ENCODE measurements around the gene DDIT4. TPM values are rescaled to one million over a fixed set of nuclear protein-coding genes. Genes with fewer than 3 reads are reported as not detected.

The DDIT4 gene
- total and polyA plus RNA-seq, 9 of the 15 experiments (the other 6 are each of a cell fraction or from before 2014, with no cell fraction given) = 8.2 to 675 (median 159) TPM

- TF ChIP-seq TSHZ1 (CRISPR knock-in tag; IDR thresholded peaks at IDR 0.05) (0 out of 2 replicates have a peak, but pooled peaks have one; percentile 45), ZNF395 (CRISPR knock-in tag; IDR thresholded peaks at IDR 0.05) (no peak), BDP1 (IDR thresholded peaks at IDR 0.05; ENCODE audit: insufficient read depth, insufficient read length) (no peak), HNRNPLL (IDR thresholded peaks at IDR 0.05; ENCODE audit: low read depth, low read length, poor library complexity, severe bottlenecking) (no peak), NUFIP1 (IDR thresholded peaks at IDR 0.05; ENCODE audit: partially characterized antibody) (no peak), NCOA4 (IDR thresholded peaks at IDR 0.05; ENCODE audit: partially characterized antibody) (no peak), YY1 (IDR thresholded peaks at IDR 0.05; ENCODE audit: borderline replicate concordance in 1 of 3, control insufficient read depth in 1 of 3, extremely low read depth in 1 of 3, insufficient read depth in 3 of 3, insufficient read length in 1 of 3, insufficient replicate concordance in 2 of 3, low read depth in 1 of 3, low read length in 2 of 3) (peak in 1 of 3 experiments; percentile 52), DACH1 (IDR thresholded peaks at IDR 0.05; ENCODE audit: partially characterized antibody) (no peak), SPI1 (IDR thresholded peaks at IDR 0.05; ENCODE audit: borderline replicate concordance, low read depth, low read length) (peak; percentile 17; the same call in 1 of the 2 replicates), KDM1A (IDR thresholded peaks at IDR 0.05) (no peak), ZNF431 (CRISPR knock-in tag; IDR thresholded peaks at IDR 0.05) (peak; percentile 67; the same call in 1 of the 2 replicates), TRIM24 (IDR thresholded peaks at IDR 0.05) (peak; percentile 97), ZKSCAN1 (IDR thresholded peaks at IDR 0.05; ENCODE audit: low read depth, low read length) (peak; percentile 58; the same call in 1 of the 2 replicates), ZBTB34 (CRISPR knock-in tag; IDR thresholded peaks at IDR 0.05) (no peak), MEF2D (tag; conservative IDR thresholded peaks at IDR 0.05; ENCODE audit: low read depth) (peak; percentile 80), SMAD3 (CRISPR knock-in tag; conservative IDR thresholded peaks at IDR 0.05) (0 out of 2 replicates have a peak, but pooled peaks have one; percentile 5)
These were observed 875 bp upstream of the DDIT4 start (continued) for GRCh38 chr10:72272689-72273409.
